ENCODE measurements around the gene LRRC55.
"Not testable (repeated sequence)": the region's sequence is repeated elsewhere in the genome, so short reads cannot be mapped to it uniquely, and the experiment has no call there.

LRRC55 gene

DNA sequence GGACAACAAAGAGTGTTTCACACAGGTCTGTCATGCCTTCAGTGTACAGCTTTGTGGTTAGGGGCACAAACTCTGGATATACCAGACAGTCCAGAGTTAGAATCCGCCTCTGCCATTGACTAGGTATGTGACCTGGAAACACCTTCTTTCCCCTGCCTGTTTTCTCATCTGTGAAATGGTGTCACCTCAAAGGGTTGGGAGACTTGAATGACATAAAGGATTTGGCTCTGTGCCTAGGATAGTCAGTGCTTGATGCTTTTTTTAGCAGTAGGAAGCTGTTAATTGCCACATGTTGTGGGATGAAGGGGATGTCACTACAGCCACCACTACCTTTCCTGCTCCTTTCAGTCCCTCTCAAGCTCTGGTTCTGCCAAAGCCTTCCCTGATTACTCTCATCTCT is 17.4 kb upstream of the LRRC55 start:
- POLR2A ChIA-PET: no interaction called here
- CTCF ChIA-PET: no interaction called here
- TF ChIP-seq, protein P1, sequence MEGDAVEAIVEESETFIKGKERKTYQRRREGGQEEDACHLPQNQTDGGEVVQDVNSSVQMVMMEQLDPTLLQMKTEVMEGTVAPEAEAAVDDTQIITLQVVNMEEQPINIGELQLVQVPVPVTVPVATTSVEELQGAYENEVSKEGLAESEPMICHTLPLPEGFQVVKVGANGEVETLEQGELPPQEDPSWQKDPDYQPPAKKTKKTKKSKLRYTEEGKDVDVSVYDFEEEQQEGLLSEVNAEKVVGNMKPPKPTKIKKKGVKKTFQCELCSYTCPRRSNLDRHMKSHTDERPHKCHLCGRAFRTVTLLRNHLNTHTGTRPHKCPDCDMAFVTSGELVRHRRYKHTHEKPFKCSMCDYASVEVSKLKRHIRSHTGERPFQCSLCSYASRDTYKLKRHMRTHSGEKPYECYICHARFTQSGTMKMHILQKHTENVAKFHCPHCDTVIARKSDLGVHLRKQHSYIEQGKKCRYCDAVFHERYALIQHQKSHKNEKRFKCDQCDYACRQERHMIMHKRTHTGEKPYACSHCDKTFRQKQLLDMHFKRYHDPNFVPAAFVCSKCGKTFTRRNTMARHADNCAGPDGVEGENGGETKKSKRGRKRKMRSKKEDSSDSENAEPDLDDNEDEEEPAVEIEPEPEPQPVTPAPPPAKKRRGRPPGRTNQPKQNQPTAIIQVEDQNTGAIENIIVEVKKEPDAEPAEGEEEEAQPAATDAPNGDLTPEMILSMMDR (IDR thresholded peaks at IDR 0.05; ENCODE audit: control extremely low read depth, extremely low read depth, low read depth, missing control alignments): no peak
- no peak for DNase-seq (ENCODE audit: extremely low spot score)

DNA sequence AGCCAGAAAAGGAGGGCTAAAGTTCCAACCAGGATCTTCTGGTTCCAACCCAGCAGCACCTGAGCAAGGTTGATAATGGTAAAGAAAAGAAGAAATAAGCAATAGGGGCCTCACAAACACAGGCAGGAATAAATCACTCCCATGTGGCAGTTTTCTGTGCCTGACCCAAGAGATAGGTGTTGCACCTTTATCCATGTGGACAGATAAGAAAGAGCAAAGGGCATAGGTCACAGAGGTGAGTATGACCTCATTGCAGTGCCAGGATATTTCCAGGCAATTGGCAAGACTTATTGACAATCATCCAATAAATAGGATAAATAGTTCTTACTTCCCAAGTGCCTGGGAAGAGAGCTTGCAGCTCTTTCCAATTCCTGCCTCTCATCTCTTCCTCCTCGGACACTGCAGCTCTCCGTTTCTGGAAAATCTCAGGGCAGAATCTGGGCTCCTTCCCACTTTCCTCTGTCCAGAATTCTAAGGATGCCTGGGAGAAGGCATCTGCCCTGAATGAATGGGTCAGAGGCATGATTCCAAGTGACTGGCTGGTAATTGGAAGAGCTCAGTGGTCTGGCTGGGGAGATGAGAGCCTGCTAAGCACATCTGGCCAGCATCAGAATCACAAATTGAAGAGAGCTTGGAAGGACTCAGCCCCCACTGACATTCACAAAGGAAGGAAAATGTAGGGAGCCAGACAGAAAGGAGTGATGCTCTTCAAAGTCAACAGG is 14.5 kb upstream of the LRRC55 start:
- TF ChIP-seq, protein P1 (IDR thresholded peaks at IDR 0.05; ENCODE audit: control extremely low read depth, extremely low read depth, low read depth, missing control alignments): no peak
- DNase-seq (ENCODE audit: extremely low spot score): no peak
- ChIA-PET CTCF (no interaction called here), POLR2A (no interaction called here)

DNA sequence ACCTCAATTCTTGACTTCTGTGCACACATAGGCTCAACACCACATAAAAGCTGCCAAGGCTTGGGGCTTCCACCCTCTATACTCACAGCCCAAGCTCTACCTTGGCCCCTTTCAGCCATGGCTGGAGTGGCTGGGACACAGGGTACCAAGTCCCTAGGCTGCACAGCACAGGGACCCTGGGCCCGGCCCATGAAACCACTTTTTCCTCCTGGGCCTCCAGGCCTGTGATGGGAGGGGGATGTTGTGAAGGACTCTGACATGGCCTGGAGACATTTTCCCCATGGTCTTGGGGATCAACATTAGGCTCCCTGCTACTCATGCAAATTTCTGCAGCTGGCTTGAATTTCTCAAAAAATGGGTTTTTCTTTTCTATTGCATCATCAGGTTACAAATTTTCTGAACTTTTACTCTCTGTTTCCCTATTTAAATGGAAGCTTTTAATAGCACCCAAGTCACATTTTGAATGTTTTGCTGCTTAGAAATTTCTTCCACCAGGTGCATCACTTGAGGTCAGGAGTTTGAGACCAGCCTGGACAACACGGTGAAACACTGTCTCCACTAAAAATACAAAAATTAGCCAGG is 11.9 kb upstream of the LRRC55 start:
- POLR2A ChIA-PET; CTCF ChIA-PET; DNase-seq (ENCODE audit: extremely low spot score): not testable (repeated sequence)

DNA sequence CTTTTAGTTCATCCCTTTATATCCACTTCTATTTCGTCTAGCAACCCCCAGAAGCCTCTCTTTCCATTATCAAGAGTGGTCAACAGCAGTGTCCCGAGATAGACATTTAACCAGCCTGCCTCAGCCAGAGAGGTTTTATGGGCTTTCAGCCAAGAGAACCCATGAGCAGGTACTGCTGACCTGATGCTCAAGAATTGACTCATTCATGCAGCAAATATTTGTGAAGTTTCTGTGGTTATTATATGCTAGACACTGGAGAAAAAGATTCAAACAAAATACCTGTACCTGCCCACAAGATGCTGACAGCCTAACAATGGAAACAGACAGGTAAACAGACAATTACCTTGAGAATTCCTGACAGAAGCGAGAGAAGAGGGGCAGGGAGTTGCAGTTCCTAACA is 9.7 kb upstream of the LRRC55 start:
- DNase-seq (ENCODE audit: extremely low spot score): no peak
- TF ChIP-seq, protein P1 (IDR thresholded peaks at IDR 0.05; ENCODE audit: control extremely low read depth, extremely low read depth, low read depth, missing control alignments): no peak
- POLR2A ChIA-PET: no interaction called here
- CTCF ChIA-PET: no interaction called here

DNA sequence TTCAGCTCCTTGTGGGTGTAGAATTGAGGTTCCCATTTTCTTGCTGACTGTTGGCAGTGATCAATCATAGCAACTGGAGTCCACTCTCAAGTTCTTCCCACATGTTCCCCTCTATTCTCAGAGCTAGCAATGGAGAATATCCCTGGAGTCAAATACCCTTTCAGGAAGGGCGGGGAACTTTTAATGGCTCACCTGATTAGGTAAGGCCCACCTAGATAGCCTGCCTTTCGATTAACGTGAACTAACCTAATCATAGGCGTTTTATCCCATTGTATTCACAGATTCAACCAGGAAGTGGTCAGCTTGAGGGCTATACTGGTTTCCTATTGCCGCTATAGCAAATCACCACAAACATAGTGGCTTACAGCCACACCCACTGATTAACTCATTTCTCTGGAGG is 7.1 kb upstream of the LRRC55 start:
- ChIA-PET POLR2A (no interaction called here), CTCF (interaction anchor here (1.0 kb wide), 1 partner anchor 36 kb away, joined by 3 read pairs; no protein-coding TSS in a partner anchor)
- TF ChIP-seq, protein P1 (IDR thresholded peaks at IDR 0.05; ENCODE audit: control extremely low read depth, extremely low read depth, low read depth, missing control alignments): no peak
- no peak for DNase-seq (ENCODE audit: extremely low spot score)

DNA sequence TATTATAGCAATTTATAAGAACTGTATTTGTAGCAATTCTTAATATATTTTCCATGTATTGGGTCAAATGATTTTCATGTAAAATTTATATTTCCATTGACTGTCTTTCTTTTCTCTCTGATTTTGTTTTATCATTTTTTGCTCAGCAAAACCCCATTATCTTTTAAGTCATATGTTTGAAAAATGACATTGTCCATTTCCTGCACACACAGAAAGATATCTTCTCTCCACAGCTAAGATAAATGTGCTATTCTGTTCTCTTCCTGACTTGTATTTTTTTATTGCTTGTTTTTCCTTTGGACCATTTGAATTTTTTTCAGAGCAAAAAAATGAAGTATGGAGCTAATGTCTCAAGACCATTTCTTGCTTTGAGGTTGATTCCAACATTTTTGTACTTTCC is 6.3 kb upstream of the LRRC55 start:
- CTCF ChIA-PET: no interaction called here

DNA sequence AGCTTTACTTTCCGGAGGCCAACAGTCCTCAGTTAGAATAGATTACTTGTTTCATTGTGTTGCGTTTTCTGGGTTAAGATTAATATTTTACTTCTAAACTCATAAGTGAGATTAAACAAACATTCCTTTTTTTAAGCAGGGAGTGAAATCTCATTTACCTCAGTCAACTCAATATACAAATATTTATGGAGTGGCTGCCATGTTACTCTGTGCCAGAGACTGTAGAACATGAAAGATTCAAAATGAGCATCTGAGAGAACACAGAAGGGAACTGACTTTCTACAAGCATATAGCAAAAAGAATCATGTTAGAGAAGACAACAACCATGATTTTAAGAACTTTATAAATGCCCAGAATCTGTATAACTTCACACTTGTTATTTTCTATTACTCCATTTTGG is 3.4 kb upstream of the LRRC55 start:
- ChIA-PET POLR2A (no interaction called here), CTCF (no interaction called here)
- no peak for DNase-seq (ENCODE audit: extremely low spot score)
- TF ChIP-seq, protein P1 (IDR thresholded peaks at IDR 0.05; ENCODE audit: control extremely low read depth, extremely low read depth, low read depth, missing control alignments): no peak

More for the DNA sequence above, 6.3 kb upstream of the LRRC55 start:
- TF ChIP-seq, protein P1 (IDR thresholded peaks at IDR 0.05; ENCODE audit: control extremely low read depth, extremely low read depth, low read depth, missing control alignments): no peak
- DNase-seq (ENCODE audit: extremely low spot score): no peak
- POLR2A ChIA-PET: no interaction called here

Data from GM10248 (cell line).